PC-9 (cell line): ENCODE data around the gene PFDN2. TPM values are rescaled to one million over a fixed set of nuclear protein-coding genes. Genes with fewer than 3 reads are reported as not detected.

Experiments
- BruUV-seq: library from RNA; stranded (reverse); fragments of 400-500 nt; replicated peaks from 2 replicates; lab custom pipeline; 2021; lab: Mats Ljungman, UMichigan
- CTCF ChIA-PET: fragments of 300-600 bp; sonication (Branson Sonifier 250); formaldehyde crosslinking; loops from one replicate; lab custom pipeline; 2022; ENCODE audit warnings: antibody characterized with exemption; lab: Charles Lee
- POLR2A ChIA-PET: fragments of 300-600 bp; sonication (Branson Sonifier 250); formaldehyde crosslinking; loops from one replicate; lab custom pipeline; 2022; ENCODE audit warnings: antibody characterized with exemption; ENCODE audit not compliant: unreplicated experiment; lab: Charles Lee
- DNase-seq, 2 experiments: peaks; one replicate each; pipeline versions ENCODE4 v3.0.0 to v3.0.0-alpha.2; 2015 to 2022; ENCODE audit warnings: mixed read lengths in 1 of 2
- H2AFZ ChIP-seq: fragments of 200-600 bp; sonication (generic); 2 replicates; pipeline ENCODE4 v1.8.1; 2017; ENCODE audit warnings: antibody characterized with exemption
- H3F3A ChIP-seq: fragments of 200-600 bp; sonication (generic); 2 replicates; pipeline ENCODE4 v1.8.1; 2017; ENCODE audit warnings: antibody characterized with exemption, mild to moderate bottlenecking, low read depth; ENCODE audit not compliant: insufficient read depth
- H3K27ac ChIP-seq: fragments of 200-600 bp; sonication (generic); 2 replicates; pipeline ENCODE4 v1.6.1; 2016; ENCODE audit warnings: mixed run types
- H3K27me3 ChIP-seq: fragments of 200-600 bp; sonication (generic); 2 replicates; pipeline ENCODE4 v1.6.1; 2016; ENCODE audit warnings: low read depth, mixed run types; ENCODE audit not compliant: insufficient read depth
- H3K36me3 ChIP-seq: fragments of 200-600 bp; sonication (generic); 2 replicates; pipeline ENCODE4 v1.6.1; 2016; ENCODE audit warnings: low read depth, mixed run types
- H3K4me1 ChIP-seq: fragments of 200-600 bp; sonication (generic); replicated peaks from 2 replicates; pipeline ENCODE4 v1.6.1; 2016; ENCODE audit warnings: mixed run types; ENCODE audit not compliant: insufficient read depth
- H3K4me2 ChIP-seq: fragments of 200-600 bp; sonication (generic); 2 replicates; pipeline ENCODE4 v1.6.1; 2017; ENCODE audit warnings: mixed run types
- H3K4me3 ChIP-seq: fragments of 200-600 bp; sonication (generic); 2 replicates; pipeline ENCODE4 v1.6.1; 2016; ENCODE audit warnings: mixed run types
- H3K79me2 ChIP-seq: fragments of 200-600 bp; sonication (generic); 2 replicates; pipeline ENCODE4 v1.6.1; 2017; ENCODE audit warnings: low read depth, mixed run types
- H3K9me2 ChIP-seq: fragments of 200-600 bp; sonication (generic); 2 replicates; pipeline ENCODE4 v1.8.1; 2017; ENCODE audit warnings: mild to moderate bottlenecking; ENCODE audit not compliant: insufficient read depth
- H3K9me3 ChIP-seq: fragments of 200-600 bp; sonication (generic); 2 replicates; pipeline ENCODE4 v1.8.1; 2016; ENCODE audit warnings: low read depth; ENCODE audit not compliant: insufficient read depth
- H4K20me1 ChIP-seq: fragments of 200-600 bp; sonication (generic); 2 replicates; pipeline ENCODE4 v1.8.1; 2017; ENCODE audit not compliant: insufficient read depth
- EZH2 ChIP-seq: fragments of 200-600 bp; sonication (generic); IDR thresholded peaks from 2 replicates; pipeline ENCODE4 v1.8.0; 2017; ENCODE audit warnings: antibody characterized with exemption, low read depth
- intact Hi-C: fragments of 100-400 bp; cut with micrococcal nuclease; formaldehyde crosslinking; loops from one replicate; pipeline ENCODE4 v1.10.0; 2022; ENCODE audit not compliant: unreplicated experiment
- total RNA-seq: library from RNA; stranded (reverse); gene quantifications from 2 replicates; pipeline ENCODE4 v1.2.3, GENCODE V29; 2021
- TF ChIP-seq, protein P1 (sequence below): fragments of 200-600 bp; sonication (generic); conservative IDR thresholded peaks from 2 replicates; pipeline ENCODE4 v1.6.1; 2017; ENCODE audit warnings: mixed run types, antibody characterized with exemption, mild to moderate bottlenecking, moderate library complexity

Gene PFDN2
- total RNA-seq, 1 experiment from 2014 or later, result 74.4 TPM

DNA sequence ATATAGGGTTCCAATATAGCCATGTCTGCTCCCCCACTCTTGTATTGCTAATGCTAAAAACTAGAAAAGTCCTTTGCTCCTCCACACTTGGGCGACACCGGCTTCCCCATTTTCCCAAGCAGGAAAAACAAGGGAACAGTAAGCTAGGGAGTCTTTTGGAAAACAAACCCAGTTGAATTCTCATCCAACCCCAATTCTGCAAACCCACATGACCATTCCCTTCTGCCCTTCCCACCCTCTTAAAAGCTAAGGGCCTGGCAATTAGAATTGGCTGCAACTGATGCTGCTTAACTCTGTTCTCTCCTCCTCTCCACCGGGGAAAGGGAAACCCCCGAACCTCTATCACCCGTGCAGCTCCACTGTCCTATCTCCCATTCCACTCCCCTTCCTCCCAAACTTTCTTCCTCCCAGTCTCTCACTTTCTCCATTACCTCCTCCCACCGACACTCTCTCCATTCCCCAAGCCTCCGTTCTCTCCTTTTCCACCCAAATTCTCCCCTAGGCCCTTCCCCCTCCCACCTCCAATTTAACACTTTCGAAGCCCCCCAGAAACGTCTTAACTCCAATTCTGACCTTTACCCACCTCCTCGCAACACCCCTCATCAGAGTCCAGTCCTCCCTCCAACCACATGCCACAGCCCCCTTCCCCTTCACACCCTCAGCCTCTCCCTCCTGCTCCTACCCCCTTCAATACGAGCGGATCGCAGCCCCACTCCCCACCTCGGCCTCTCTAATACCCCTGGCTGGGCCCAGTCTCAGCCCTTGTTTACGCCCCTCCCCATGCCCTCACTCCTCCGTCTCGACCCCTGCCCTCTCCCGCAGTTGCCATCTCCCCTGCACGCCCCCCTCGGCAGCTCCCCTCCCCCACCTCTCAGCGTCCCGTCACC is 13.9 kb upstream of the PFDN2 start:
- H3K79me2 ChIP-seq, result peaks cover 49% of the 10 kb centered on the region
- peaks cover 31% of the 10 kb centered on the region for H3K4me1 ChIP-seq
- no peak for TF ChIP-seq EZH2
- TF ChIP-seq, protein P1, sequence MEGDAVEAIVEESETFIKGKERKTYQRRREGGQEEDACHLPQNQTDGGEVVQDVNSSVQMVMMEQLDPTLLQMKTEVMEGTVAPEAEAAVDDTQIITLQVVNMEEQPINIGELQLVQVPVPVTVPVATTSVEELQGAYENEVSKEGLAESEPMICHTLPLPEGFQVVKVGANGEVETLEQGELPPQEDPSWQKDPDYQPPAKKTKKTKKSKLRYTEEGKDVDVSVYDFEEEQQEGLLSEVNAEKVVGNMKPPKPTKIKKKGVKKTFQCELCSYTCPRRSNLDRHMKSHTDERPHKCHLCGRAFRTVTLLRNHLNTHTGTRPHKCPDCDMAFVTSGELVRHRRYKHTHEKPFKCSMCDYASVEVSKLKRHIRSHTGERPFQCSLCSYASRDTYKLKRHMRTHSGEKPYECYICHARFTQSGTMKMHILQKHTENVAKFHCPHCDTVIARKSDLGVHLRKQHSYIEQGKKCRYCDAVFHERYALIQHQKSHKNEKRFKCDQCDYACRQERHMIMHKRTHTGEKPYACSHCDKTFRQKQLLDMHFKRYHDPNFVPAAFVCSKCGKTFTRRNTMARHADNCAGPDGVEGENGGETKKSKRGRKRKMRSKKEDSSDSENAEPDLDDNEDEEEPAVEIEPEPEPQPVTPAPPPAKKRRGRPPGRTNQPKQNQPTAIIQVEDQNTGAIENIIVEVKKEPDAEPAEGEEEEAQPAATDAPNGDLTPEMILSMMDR, result no peak
- BruUV-seq, result no TSS peak
- no peaks in the 10 kb centered on the region for H3K9me3 ChIP-seq
- peak overlapping the region; percentile 90 for H2AFZ ChIP-seq
- peak overlapping the region; percentile 91 for H3K27ac ChIP-seq
- H3K4me3 ChIP-seq, result peak overlapping the region; percentile 66
- no peaks in the 10 kb centered on the region; the same call in 1 of the 2 replicates for H4K20me1 ChIP-seq
- intact Hi-C loops, result loop anchor here (2.0 to 10.0 kb wide), 2 partner anchors 33 to 137 kb away; partner anchors contain the start of gene KLHDC9
- peaks cover 62% of the 10 kb centered on the region for H3F3A ChIP-seq
- H3K36me3 ChIP-seq, result 0 out of 2 replicates have a peak, but pooled peaks cover 16% of the 10 kb centered on the region
- POLR2A ChIA-PET, result interaction anchor here (0.5 to 0.7 kb wide), 3 partner anchors 39 to 104 kb away, joined by 4 to 24 read pairs (median 6); no protein-coding TSS in a partner anchor
- CTCF ChIA-PET, result no interaction called here
- DNase-seq, result no peak
- H3K9me2 ChIP-seq, result no peaks in the 10 kb centered on the region
- H3K4me2 ChIP-seq, result peak overlapping the region; percentile 84
- H3K27me3 ChIP-seq, result no peaks in the 10 kb centered on the region

DNA sequence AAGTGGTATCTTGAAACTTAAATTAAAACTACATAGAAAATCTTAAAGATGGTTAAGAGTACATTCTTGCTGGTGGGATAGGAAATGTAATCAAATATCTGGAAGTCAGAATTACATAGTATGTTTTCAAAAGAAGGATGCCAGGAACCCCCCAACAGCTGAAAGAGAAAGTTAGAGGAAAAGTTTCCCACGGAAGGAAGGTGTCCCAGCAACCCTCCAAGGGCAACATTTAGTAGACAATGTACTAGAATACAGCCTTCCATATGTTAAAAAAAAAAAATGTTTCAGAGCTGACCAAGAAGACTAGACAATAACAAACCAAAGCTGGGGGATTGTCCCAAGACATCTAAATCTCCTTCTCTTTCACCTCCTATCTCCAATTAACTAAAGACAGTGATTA is 12.4 kb upstream of the PFDN2 start:
- no peak for DNase-seq
- Histone ChIP-seq H3K9me2 (no peaks in the 10 kb centered on the region), H3F3A (peaks cover 52% of the 10 kb centered on the region), H3K9me3 (no peaks in the 10 kb centered on the region), H3K36me3 (0 out of 2 replicates have a peak, but pooled peaks cover 18% of the 10 kb centered on the region), H3K4me1 (peaks cover 21% of the 10 kb centered on the region), H3K27me3 (no peaks in the 10 kb centered on the region), H3K27ac (no peak overlapping the region), H2AFZ (no peak overlapping the region), H4K20me1 (no peaks in the 10 kb centered on the region; the same call in 1 of the 2 replicates), H3K4me2 (no peak overlapping the region; the same call in 1 of the 2 replicates), H3K79me2 (peaks cover 37% of the 10 kb centered on the region), H3K4me3 (no peak overlapping the region)
- TF ChIP-seq, protein P1, result no peak
- TF ChIP-seq EZH2, result no peak
- ChIA-PET POLR2A (no interaction called here), CTCF (interaction anchor here (0.6 kb wide), 1 partner anchor 634 kb away, joined by 8 read pairs; no protein-coding TSS in a partner anchor)
- intact Hi-C loops, result loop anchor here (10.0 kb wide), 1 partner anchor 135 kb away; no protein-coding TSS in a partner anchor
- BruUV-seq, result no TSS peak

DNA sequence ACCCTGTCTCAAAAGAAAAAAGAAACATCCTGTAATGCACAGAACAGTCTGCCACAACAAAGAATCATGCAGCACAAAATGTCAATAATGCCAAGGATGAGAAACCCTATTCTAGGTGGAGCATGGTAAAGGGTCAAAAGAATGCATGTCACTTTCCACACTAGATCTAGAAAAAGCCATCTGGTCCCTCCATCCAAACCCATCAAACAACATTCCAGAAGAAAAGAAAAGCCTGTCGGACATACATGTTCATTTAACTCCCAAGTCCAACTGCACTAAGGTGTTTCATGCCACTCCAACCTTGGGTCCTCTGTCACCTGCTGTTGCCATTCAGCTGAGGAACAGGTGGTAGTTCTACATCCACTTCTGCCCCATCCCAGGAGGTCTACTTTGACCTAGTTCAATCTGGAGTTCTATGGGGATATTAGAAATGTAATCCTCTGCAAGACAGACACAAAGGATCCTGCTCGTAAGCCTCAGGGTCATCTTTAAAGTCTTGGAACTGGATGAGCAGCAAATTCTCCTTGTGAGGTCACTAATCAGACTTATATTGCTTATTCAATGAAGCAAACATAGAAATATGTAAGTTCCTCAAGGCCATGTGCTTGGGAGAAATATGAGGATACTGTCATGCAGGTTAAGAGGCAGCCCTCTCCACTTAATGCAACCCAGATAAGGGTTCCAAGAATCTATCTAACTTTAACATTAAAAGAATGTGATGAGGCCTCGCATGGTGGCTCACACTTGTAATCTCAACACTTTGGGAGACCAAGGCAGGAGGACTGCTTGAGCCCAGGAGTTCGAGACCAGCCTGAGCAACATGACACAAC is 11.0 kb upstream of the PFDN2 start:
- BruUV-seq, result no TSS peak
- no peak overlapping the region for H2AFZ ChIP-seq
- peaks cover 9% of the 10 kb centered on the region; the same call in 1 of the 2 replicates for H3K4me1 ChIP-seq
- H3K9me3 ChIP-seq, result no peaks in the 10 kb centered on the region
- intact Hi-C loops, result no loop called here
- TF ChIP-seq, protein P1, result no peak
- no peak for TF ChIP-seq EZH2
- no peaks in the 10 kb centered on the region for H3K27me3 ChIP-seq
- ChIA-PET POLR2A (no interaction called here), CTCF (interaction anchor here (0.6 kb wide), 1 partner anchor 170 kb away, joined by 3 read pairs; no protein-coding TSS in a partner anchor)
- peaks cover 22% of the 10 kb centered on the region for H3K79me2 ChIP-seq
- H3K36me3 ChIP-seq, result 0 out of 2 replicates have a peak, but pooled peaks cover 18% of the 10 kb centered on the region
- no peak overlapping the region for H3K4me2 ChIP-seq
- no peak overlapping the region for H3K4me3 ChIP-seq
- no peaks in the 10 kb centered on the region; the same call in 1 of the 2 replicates for H4K20me1 ChIP-seq
- no peak for DNase-seq
- H3K9me2 ChIP-seq, result no peaks in the 10 kb centered on the region
- peaks cover 38% of the 10 kb centered on the region for H3F3A ChIP-seq
- H3K27ac ChIP-seq, result no peak overlapping the region
